Pericardium fibroblast (primary cell): ENCODE measurements around the gene DDIT3. TPM values are rescaled to one million over a fixed set of nuclear protein-coding genes. Genes with fewer than 3 reads are reported as not detected.

Source experiments
- total RNA-seq: library from RNA; depleted of rRNA; stranded (reverse); fragments of >200 nt; gene quantifications from 2 replicates; pipeline ENCODE4 v1.2.3, GENCODE V29; 2015

Gene DDIT3
- 51.3 and 55.1 TPM in 2 replicates for total RNA-seq

DNA sequence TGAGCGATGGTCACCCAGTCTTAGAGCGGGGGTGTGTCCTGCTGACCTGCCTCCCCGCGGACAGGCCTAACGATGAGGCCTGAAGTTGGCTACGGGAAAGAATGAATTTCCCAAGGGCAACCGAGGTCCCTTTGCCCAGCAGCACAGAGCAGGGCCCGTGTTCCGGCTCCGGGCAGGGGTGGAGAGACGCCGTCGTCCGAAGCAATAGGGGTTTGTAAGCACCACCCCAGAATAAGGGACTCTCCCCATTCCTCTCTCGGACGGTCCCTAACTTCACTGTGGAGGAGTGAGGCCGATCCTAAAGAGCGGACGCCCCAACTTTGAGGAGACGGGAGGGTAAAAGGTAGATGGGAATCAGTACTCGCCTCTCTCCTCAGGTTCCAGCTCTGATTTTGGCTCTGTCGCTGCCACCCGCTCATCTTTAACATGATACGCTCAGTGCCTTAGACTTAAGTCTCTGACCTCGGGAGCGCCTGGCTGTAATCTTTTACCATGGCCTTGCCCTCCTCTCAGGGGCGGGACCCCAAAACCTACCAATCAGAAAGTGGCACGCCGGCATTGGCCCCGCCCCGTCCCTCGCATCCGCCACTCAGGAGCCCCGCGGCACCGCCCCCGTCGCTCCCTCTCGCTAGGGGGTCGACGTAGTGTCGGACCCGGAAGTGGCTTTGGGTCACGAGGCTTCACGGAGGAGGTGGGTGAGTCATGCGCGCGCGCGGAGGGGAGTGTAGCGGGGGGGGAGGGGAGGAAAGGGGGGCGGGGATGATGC, at the start of gene DDIT3:
Gene DDIT3 (minus strand): TSS at position 462 of the 766 bp plus-strand sequence. CDS start 3,108 bp downstream, outside the sequence.

GRCh38 chr12:57549909-57550640, 29.8 kb upstream of the DDIT3 start, which contains the start of gene KIF5A:
TSS of gene KIF5A (plus strand) at chr12:57550044. CDS start at chr12:57550272, 228 bp downstream.

GRCh38 chr12:57546438-57547287, 26.3 kb upstream of the DDIT3 start, which contains the start of gene DCTN2:
TSS of gene DCTN2 (minus strand) at chr12:57547192. CDS start at chr12:57547063, 129 bp downstream.

DNA sequence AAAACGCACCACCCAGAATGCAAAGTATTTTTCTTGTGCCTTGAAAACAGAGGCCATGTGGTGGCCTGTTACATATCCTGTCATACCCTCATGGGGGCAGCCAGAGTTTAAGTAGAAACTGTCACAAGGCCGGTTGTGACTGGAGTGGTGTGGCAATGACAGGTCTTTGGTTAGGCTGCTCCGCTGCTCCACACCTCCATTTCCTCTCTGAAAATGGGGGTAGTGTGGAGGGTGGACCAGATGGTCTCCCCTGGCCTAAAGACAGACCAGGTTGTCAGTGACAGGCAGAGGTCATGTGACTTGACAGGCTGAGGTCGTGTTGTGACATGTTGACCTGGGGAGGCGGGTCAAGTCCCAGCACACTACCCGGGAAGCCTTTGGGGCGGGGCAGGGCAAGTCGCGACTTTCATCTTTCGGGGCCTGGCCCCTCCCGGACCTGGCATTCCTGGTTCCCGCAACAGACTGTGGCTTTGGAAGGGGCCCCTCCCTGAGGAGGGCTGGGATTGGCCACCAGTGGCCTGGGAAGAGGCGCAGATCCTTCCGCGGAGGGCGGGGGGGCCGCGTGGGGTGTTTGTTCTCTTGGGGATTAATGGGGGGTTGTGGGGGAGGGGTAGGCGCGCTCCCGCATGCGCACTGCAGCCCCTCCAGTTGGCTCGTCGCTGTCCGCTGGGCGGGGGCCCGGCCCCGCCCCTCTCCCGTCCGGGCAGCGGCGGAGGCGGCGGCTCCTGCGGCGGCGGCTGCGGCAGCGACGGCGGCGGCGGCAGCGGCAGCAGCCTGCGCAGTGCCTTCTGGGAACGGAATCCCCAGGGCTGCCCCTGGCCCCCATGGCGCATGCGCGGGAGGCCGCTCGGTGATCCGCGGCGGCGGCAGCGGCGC, 1.9 kb upstream of the DDIT3 start, which contains the start of gene MBD6:
Gene MBD6 (plus strand): TSS at position 814 of the 876 bp plus-strand sequence. CDS start 1,480 bp downstream, outside the sequence.

GRCh38 chr12:57487597-57488401, 32.5 kb downstream of the DDIT3 start, which contains the start of gene MARS1:
TSS of gene MARS1 (plus strand) at chr12:57488068. CDS start at chr12:57488091, 23 bp downstream.

DNA sequence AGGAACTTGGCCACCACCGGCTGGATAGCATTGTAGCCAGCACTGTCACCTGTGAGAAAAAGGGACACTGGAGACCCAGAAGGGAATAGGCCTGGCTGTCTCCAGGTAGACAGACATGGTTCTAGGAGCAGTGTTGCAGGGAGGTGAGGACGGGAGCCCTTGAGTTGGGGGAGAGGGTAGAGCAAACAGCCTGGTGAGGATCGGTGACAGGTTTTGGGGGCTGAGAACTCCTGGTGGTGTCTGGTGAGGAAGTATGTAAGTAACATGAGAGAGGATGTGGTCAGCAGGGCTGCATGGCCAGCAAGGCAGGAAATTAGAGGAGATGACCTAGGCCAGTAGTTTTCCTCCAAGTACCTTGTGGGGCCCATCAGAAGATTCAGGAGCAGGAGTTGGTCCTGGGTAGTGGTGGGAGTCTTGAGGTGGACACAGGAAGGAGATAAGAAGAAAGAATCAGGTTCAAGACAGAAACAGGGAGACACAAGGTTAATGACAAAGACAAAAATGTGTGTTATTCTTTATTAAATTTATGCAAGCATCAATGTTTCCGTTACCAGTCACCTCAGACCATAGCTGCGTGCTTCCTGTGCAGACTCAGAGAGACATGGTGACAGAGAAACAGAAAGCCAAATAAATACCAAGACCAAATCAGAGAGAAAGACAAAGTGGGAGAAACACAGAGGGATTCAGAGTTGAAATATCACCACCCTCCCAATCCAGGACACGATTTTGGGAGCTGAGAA, 40.8 kb downstream of the DDIT3 start, which contains the start of gene ARHGAP9:
Gene ARHGAP9 (minus strand): TSS at position 491 of the 740 bp plus-strand sequence. CDS start 460 bp downstream, at position 31.

Other genes with a start within 250 kb of the DDIT3 start
- 17.7 and 29.1 TPM in 2 replicates for gene R3HDM2, start 89.5 kb downstream of the DDIT3 start, total RNA-seq
- gene INHBC, start 85.7 kb downstream of the DDIT3 start, total RNA-seq = 0.09 TPM in 1 of 2 replicates, not detected in the other
- gene INHBE, start 65.2 kb downstream of the DDIT3 start, total RNA-seq = 7.0 and 7.2 TPM in 2 replicates
- 0.68 and 1.3 TPM in 2 replicates for gene GLI1, start 60.7 kb downstream of the DDIT3 start, total RNA-seq
- gene ARHGAP9, start 40.6 kb downstream of the DDIT3 start, total RNA-seq = 0.23 TPM in 1 of 2 replicates, not detected in the other
- gene MARS1, start 32.4 kb downstream of the DDIT3 start, total RNA-seq = 101 and 103 TPM in 2 replicates
- gene MBD6, start 2.3 kb upstream of the DDIT3 start, total RNA-seq = 5.1 and 8.8 TPM in 2 replicates
- gene DCTN2, start 26.7 kb upstream of the DDIT3 start, total RNA-seq = 155 and 186 TPM in 2 replicates
- 0.17 TPM in 1 of 2 replicates, not detected in the other for gene KIF5A, start 29.5 kb upstream of the DDIT3 start, total RNA-seq
- gene PIP4K2C, start 70.7 kb upstream of the DDIT3 start, total RNA-seq = 7.4 and 7.6 TPM in 2 replicates
- gene DTX3, start 84.3 kb upstream of the DDIT3 start, total RNA-seq = 6.6 and 8.6 TPM in 2 replicates
- 10.4 and 10.8 TPM in 2 replicates for gene ARHGEF25, start 90.9 kb upstream of the DDIT3 start, total RNA-seq
- gene B4GALNT1, start 112.7 kb upstream of the DDIT3 start, total RNA-seq = 0.17 TPM in 1 of 2 replicates, not detected in the other
- 191 and 216 TPM in 2 replicates for gene OS9, start 173.6 kb upstream of the DDIT3 start, total RNA-seq
- under 0.01 and 0.23 TPM in 2 replicates for gene AGAP2, start 218.2 kb upstream of the DDIT3 start, total RNA-seq
- gene TSPAN31, start 224.5 kb upstream of the DDIT3 start, total RNA-seq = 60.6 and 72.7 TPM in 2 replicates
- 203 and 231 TPM in 2 replicates for gene CDK4, start 231.8 kb upstream of the DDIT3 start, total RNA-seq
- 1.8 and 3.6 TPM in 2 replicates for gene MARCHF9, start 234.6 kb upstream of the DDIT3 start, total RNA-seq
- gene CYP27B1, start 246.6 kb upstream of the DDIT3 start, total RNA-seq = 0.68 and 1.6 TPM in 2 replicates